CMK (cell line): ENCODE results near the gene GPS1.

ENCODE experiments used
- DNase-seq: peaks from one replicate; pipeline ENCODE4 v3.0.0-alpha.2; 2010; ENCODE audit warnings: low read depth

Gene GPS1

DNA sequence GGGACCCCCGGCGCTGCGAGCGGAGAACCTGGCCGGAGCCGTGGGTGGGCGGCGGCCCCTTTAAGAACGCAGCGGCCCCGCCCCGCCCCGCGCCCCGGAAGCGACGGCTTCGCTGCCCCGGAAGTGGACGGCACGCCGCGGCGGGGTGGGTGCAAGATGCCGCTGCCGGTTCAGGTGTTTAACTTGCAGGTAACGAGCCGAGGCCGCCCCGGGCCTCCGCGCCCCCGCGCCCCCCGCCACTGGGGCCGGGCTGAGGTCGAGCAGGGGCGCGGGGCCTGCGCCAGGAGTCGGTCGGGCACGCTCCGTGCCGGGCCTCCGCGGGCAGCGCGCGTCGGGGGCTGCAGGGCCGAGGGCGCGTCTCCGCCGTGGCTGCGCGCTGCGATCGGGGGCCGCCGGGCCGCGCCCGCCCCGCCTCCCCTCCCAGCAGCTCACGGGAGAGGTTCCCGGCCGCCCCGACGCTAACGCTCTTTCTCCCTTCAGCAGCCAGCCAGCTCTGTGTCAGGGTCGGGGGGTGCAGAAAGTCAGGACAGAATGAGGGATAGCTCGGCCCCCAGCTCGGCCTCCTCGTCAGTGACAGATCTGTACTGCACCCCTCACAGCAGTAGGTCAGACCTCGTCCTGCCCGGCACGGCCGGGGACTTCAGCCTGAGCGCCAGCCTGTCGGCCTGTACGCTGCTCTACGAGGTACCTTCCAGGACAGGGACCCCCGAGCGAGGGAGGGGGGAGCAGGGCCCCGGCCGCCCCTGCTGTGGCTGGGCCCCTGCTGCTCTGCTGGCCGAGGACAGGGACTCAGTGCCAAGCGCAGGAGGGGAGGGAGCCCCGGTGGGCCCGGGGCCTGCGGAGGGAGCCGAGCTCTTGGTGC, at the start of gene GPS1, which contains the start of gene RFNG:
Gene GPS1 (plus strand): TSS at position 123 of the 862 bp plus-strand sequence. CDS start 34 bp downstream, at position 157.
Gene RFNG (minus strand): TSS at position 36 of the 862 bp plus-strand sequence. CDS start 45 bp downstream, outside the sequence.
- no peak for DNase-seq

DNA sequence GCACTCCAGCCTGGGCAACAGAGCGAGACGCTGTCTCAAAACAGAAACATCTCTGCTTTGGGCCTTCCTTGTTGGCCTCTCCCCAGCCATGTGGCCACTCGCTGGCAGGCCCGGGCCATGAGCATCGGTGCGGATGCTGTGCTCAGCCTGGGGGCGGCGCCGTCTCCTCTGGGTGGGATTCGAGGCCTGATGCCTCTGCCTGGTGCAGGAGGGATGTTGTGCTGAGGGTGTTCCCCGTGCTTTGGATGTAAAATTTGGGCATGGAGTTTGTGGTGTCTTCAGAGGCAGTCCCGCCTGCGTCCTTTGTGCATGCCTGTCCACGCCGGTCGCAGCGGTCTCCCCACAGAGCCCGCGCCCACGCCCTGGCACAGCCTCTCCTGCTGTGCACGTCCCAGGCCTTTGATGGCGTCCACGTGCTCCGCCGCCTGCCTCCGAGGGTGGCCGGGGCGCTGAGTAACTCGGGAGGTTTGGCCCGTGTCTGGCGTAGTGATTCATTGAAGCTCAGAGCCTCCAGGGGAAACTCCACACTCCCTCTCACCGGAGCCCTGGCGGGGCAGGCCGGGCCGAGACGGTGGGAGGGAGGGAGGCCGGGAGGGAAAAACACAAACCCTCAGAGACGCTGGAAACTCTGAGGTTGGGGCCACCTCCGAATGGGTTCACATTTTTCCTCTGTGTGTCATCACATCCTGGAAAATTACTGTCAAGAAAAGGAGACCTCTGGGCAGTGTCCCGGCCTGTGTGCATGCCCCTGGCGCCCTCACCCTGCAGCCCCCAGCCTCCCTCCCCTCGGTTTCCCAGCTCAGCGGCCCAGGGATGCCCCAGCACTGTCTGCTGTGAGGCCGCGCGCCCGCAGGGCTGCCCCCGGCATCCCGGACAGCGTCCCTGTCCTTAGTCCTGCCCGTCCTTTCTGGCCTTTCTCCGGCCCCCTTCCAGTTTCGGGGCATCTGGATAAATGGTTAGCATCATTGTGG, 48.0 kb upstream of the GPS1 start:
- no peak for DNase-seq

DNA sequence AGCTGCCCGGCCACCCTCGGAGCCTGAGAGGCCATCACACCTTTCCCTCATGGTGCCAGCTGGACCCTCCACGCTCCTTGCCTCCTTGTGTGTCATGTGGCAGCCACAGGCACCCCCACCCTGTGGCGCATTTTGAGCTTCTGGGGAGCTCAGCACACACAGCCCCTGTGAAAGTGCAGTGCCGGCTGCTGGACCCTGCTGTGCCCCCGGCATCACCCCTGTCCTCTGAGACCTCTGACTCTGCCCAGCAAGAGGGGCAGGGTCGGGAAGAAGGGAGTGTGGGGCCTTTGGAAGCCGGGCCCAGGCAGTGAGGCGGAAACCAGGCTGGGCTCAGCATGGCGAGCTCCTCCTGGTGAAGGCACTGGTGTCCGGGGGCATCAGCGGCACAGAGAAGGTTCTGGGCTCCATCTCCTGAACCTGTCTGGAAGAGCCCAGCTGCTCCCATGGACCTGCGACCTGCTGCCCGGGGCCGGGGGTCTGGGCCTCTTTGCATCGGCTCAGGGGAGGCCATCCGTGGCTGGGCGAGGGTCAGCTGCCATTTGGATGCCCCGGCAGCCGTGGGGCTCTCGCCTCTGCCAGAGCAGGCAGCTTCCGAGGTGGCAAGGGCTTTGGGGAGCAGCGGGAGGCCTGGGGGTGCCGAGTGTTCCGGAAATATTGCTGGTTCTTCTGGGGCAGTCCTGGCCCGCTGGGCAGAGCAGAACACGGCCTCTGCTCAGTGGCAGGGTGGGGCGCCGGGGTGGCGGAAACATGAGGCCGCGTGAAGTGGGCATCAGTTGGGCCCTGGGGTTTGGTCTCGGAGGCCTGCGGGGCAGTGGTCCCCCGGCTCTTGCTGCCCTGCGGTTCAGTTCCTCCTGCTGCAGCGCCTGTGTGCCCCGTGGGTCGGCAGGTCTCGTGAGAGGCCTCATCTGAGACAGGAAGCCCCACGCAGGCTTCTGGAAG, 46.9 kb upstream of the GPS1 start:
- no peak for DNase-seq

DNA sequence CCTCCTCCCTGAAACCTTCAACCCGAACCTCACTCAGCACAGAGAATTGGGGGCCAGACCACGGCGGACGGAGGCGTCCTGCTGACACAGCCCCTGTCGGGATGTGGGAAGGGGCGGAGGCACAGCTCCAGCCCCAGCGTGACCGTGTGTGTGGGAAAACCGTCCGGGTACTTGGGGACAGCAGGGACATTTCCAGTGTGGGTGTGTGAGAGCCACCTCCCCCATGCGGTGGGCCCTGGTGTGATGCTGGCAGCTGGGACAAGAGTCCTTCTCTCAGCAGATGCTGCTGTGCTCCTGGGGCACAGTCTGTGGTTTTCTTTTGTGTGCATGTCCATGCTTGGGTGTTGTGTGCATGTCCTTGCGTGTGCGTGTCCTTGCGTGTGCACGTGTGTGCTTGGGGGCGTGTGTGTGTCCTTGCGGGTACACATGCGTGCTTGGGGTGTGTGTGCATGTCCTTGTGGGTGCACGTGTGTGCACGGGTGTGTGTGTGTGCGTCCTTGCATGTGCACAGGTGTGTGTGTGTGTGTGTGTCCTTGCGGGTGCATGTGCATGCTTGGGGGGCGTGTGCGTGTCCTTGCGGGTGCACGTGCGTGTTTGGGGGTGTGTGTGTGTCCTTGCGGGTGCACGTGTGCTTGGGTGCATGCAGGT, 45.9 kb upstream of the GPS1 start:
- no peak for DNase-seq

DNA sequence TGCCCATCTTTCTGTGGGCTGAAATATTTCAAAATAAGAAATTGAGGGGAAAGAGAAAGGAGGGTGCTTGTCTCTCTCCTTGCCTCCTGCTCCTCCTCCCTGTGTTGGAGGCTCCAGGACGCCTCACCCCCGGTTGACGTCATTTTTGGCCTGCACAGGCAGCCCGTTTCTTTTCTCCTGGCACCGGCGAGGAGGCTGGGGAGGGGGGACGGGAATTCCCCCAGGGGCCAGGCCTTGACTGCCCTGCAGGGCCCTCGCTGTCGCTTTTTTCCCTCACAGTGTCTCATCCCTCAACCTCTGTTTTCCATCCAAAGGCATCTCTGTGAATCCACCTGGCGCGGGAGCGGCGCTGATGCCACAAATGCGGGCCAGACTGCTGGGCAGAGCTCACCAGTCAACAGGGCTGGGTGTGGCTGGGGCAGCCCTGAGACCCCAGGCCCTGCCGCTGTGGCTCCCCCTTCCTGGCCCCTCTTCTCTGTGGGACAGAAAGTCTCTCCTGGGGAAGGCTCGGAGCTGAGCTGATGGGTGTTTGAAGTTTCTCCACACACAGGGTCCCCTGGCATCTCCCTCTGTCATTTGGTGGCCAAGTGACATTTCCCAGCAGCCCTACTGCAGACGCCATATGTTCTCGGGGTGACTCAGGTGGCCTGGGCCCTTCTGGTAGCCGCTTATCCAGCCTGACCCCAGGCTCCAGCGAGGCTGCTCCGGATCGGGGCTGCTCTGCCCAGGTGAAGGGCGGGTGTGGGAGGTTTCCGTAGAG, 45.0 kb upstream of the GPS1 start:
- DNase-seq: no peak

DNA sequence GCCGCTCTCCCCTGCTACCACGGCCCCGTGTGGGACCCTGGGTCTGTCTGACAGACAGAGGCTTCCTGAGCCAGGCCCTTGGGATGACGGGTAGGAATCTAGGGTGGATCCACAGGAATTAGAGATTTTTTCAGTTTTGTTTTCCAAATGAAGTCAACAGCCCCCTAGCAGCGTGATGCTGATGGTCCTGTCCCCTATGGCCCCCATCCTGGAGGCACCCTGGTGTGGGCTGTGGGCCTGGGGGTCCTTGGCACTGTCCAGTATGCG, 44.5 kb upstream of the GPS1 start:
- no peak for DNase-seq

DNA sequence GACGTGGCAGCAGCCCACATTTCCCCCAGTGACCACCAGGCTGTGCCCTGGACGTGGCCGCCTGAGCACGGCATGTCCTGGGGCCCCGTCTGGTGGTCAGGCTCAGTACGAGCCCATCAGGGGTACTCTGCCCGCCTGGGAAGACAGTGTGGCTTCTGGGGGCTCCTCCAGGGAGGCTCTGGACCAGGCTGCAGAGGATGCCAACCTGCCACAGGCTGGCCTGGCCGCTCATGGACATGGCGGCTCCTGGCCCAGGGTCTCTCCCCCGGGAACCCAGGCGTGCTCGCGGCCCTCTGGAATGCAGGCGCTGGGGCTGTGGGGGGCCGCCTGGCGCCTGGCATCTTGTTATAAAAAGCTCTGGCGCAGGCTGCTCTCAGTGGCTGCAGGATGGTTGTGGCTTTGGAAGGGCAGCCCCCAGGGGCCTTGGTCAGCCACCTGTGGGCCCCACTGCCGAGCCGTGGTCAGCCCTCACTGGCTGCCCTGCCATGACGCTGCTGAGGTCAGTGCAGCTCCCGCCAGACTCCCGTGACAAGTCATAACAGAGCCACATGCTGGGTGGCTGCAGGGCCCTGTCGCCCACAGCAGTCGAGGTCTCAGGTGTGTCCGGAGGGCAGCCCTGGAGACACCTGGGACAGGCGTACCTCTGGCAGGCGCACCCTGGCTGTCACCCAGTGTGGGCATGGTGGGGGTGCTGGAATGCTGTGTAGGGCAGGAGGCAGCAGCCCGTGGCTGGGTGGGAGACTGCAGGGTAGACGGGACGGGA, 44.0 kb upstream of the GPS1 start:
- DNase-seq: no peak

DNA sequence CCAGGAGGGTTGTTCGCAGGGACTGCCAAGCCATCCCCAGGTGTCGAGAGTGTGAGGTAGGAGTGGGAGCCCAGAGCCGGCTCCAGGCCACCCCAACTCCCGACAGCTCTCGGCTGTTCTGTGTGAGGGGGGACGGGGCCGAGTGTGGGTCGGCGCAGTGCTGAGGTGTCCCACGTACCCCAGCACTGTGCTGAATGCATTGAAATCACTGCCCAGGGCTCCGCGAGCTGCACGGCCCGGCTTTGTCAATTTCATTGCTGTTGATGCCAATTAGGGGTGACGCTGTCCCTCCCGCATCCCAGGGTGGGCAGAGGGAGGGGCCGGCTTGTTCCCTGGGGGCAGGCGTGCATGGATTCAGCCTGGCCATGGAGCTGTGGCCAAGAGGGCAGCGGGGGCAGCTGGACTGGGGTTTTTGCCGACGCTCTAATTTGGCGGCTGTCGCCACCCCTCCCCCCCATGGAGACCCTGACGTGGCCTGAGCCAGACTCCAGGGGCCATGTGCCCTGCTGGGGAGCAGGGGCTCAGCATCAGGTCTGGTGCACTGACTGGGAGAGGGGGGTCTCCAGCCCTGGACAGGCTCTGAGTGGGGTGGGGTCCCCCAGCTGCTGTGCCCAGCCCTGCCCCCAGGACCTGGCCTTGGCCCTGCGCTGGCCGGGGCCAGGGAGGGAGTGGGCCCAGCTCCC, 43.3 kb upstream of the GPS1 start:
- DNase-seq: no peak

DNA sequence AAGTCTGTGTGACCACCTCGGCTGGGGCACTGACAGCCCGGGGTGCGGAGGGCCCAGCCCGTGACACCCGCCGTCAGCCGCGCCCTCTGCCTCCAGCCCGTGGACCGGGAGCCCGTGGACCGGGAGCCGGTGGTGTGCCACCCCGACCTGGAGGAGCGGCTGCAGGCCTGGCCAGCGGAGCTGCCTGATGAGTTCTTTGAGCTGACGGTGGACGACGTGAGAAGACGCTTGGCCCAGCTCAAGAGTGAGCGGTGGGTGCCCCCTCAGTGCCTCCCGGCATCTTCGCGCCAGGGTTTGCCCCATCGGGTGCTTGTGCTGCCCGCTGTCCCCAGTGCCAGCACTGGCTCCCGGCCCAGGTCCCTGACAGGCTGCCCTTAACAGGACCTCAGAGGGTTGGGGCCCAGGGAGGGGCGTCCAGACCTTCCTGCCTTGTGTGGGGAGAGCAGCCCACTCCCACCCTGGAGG, 42.7 kb upstream of the GPS1 start:
- no peak for DNase-seq

DNA sequence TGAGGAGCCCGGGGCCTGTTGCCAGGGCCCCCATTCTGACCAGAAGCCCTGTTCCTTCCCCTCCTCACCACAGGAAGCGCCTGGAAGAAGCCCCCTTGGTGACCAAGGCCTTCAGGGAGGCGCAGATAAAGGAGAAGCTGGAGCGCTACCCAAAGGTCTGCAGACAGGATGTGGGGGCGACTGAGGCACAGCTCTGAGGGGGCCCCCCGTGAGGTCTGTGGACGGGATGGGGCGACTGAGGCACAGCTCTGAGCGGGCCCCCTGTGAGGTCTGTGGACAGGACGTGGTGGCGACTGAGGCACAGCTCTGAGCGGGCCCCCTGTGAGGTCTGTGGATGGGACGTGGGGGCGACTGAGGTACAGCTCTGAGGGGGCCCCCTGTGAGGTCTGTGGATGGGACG, 42.3 kb upstream of the GPS1 start:
- no peak for DNase-seq

DNA sequence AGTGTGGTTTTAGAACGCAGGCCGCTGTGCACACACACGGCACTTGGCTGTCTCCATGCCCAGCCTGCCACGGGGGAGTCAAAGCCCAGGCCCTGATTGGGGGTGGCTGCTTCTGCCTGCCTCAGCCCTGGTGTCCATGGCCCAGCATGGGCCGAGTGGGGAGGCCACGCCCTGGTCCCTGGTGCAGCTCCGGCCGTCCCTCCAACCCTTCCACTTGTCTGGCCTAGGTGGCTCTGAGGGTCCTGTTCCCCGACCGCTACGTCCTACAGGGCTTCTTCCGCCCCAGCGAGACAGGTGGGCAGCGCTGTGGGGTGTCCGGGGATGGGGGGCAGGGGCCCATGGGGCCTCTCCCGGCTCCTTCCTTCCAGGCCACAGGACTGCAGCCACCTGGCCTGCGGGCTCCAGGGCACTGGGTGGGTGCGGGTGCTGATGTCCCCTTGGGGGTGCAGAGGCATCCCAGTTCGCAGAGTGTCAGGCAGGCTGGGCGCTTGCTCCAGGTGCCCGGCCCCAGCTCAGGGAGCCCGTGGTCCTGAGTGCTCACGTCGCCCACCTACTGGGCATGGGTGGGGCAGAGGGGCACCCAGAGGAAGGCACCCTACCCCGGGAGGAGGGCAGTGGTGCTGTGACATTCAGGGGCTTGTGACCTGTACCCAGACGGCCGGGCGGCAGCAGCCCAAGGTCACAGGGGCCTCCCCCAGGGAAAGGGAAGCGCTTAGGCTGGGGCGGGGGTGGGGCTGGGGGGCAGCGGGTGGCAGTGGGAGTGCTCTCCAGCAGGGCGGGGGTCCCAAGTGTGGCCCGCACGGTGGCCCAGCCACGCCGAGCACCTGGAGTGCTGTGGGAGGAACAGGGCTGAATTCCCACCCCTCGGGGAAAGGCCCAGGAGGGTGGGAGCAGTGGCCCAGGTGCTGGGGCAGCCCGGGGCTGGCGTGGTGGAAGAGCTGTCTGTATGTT, 40.8 kb upstream of the GPS1 start:
- no peak for DNase-seq

DNA sequence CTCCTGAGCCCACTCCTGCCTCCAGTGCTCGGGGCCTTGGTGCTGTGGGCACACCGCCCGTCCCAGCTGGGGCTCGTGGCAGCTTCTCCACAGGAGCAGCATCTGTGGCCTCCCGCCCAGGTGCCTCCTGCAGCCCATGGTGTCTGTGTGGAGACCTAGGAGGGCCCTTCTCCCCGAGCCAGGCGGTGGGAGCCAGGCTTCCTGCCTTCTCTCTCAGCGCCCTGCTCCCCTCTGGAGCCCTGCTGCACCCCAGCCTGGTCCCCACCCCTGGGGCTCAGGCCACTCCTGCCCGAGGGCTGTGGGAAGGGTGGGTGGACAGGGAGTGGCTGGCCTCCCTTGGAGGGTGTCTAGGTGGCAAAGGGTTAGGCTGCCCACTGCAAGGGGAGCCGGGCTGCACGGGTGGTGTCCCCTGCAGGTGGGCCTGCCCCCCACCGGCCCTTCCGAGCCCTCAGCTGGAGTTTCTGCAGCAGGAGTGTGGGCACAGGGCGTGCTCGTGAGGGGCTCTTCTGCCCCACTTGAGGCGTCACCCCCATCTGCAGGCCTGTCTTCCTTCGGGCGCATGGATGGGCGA, 40.0 kb upstream of the GPS1 start:
- DNase-seq: no peak

DNA sequence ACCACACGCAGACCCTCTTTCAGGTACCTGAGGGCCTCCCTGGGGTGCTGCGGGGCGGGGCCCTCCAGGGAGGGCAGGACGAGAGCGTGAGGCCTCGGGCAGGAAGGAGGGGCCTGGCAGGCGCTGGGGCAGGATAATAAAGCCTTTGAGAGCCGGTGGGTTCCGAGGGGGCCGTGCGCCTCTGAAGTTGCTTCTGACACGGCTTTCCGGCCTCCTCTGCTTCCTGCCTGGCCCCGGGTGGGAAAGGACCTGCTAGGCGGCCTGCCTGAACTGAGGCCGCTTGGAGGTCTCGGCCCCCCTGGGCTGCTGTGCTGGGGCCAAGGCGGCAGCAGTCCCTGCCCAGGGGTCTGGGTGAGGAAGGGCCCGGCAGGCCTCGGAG, 39.4 kb upstream of the GPS1 start:
- DNase-seq: no peak

DNA sequence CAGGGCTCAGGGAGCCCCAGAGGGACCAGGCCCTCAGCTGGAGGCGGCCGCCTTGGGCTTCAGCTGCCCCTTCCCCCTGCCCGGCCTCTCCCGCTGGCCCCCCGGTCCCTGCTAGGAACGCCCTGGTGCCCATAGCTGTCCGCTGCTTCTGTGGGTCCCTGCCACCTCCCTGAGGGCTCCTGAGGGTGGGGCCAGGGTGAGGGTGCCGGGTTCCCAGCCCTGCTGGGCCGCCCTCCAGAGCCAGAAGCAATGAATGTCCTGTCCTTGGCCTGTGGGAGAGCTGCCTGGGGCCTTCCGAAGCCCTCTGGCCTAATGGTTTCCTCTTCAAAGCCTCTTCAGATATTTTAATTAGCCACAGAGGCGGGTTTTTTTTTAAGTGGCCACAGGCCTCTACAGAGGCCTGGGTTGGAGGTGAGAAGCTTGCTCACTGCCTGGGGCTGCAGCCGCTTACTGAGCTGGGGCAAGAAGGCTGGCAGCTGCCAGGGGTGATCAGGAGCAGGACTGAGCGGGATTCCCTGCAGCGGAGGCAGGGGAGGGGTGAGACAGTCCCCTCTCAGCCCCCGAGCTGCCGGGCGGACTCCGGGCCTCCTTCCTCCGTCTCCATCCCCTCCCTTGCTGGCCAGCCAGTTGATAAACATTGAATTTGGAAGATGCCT, 38.9 kb upstream of the GPS1 start:
- no peak for DNase-seq

DNA sequence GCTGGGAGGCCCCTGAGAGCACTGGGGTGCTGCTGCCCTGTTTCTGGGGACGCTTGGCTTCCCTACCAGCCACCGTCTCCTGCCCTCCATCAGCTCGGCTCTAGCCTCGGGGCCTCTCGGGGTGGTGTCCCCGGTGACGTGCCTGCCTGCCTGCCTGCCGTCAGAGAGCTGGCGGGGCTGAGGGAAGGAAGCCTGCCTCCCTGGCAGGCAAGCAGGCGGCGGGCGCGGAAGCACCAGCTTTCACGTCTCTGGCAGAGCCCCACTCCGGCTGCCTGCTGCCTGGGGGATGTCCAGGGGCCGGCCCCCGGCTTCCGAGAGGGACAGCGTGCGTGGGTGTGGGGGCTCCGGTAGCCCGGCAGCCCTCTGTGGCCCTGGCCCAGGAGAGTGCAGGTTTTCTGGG, 38.4 kb upstream of the GPS1 start:
- DNase-seq: no peak

DNA sequence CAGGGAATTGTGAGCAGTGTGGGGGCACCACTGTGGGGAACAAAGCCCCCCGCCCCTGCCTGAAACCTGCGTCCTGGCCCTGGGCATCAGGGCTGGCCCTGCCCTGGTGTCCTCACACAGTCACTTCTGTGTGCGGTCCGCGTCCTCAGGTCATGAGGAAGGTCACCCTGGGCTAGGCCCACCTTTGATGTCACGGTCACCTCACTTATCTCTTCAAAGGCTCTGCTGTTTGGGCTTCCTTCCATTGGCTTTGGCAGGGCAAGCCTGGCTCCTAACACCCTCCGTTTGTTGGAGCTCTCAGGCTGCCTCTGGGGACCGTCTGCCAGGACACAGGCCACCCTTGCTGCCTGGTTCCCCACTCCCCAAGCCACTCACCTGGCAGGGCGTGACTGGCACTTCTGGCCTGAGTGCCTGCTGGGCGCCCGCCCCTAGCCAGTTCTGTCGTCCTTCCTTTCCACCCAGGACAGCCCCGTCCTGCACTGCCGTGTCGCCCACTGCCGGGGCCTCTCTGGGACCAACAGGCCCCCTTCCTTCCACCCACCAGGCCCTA, 37.9 kb upstream of the GPS1 start:
- DNase-seq: no peak

DNA sequence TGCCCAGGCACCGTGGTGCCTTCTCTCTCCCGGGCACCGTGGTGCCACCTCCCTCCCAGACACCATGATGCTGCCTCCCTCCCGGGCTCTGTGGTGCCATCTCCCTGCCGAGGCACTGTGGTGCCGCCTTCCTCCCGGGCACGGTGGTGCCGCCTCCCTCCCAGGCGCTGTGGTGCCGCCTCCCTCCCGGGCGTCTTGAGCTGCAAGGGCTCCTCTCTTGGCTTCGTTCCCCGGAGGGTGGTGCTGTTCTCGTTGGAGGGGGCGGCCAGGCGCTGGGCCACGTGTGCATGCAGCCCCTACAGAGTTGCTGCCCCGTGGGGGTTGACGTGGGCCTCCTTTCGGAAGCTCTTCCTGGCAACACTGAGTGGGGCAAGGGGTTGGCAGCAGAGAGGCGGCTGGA, 37.3 kb upstream of the GPS1 start:
- no peak for DNase-seq
